Measurements from ENCODE around the gene R3HDM2.

R3HDM2 gene

DNA sequence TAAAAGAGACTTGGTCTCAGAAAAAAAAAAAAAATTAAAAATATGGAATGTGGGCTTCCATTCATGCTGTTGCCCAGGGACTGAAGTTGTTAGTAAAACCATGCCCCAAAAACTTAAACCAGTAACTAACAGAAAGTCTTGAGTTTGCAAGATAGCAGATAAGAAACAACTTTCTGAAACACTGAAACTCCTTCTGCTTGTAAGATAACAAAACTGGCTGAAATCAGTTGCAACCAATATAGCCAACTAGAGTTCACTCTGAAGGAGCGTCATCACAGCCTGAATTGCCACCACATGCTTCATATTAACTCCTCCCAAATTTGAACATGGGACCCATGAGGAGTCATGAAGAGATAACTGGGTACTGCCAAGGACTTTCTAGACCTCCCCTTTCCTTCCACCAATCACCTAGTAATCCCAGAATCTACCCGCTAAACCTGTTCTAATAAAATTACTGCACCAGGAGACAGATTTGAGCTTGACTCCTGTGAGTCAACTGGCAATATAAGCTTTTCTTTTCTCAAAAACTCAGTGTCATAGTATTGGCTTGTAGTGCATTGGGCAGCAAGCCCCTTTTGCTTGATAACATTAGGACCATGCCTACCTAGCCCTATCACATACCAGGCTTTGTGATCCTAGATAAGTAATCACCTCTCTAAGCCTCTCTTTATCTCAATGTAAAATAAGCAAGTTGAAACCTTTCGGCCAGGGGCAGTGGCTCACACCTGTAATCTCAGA, 53.6 kb downstream of the R3HDM2 start:
- peak; percentile 5 for DNase-seq (ENCODE audit: low read depth)
- no peak overlapping the region for H3K4me3 ChIP-seq (ENCODE audit: low read depth, low read length)
- TF ChIP-seq CTCF (IDR thresholded peaks at IDR 0.05; ENCODE audit: insufficient read depth, low read depth, low read length, missing control alignments), result no peak

GRCh38 chr12:57372233-57372632, 58.6 kb downstream of the R3HDM2 start:
- no peak overlapping the region for H3K4me3 ChIP-seq (ENCODE audit: low read depth, low read length)
- DNase-seq (ENCODE audit: low read depth), result no peak
- no peak for TF ChIP-seq CTCF (IDR thresholded peaks at IDR 0.05; ENCODE audit: insufficient read depth, low read depth, low read length, missing control alignments)

GRCh38 chr12:57370696-57371095, 60.1 kb downstream of the R3HDM2 start:
- TF ChIP-seq CTCF (IDR thresholded peaks at IDR 0.05; ENCODE audit: insufficient read depth, low read depth, low read length, missing control alignments), result no peak
- DNase-seq (ENCODE audit: low read depth), result no peak

DNA sequence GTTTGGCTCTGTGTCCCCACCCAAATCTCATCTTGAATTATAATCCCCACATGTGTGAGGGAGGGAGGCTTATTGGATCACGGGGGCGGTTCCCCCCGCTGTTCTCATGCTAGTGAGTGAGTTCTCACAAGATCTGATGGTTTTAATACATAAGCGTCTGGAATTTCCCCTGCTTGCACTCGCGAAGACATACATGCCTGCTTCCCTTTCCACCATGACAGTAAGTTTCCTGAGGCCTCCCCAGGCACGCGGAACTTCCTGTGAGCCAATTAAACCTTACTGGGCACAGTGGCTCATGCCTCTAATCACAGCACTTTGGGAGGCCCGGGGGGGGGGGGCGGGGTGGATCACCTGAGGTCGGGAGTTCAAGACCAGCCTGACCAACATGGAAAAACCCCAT, 60.8 kb downstream of the R3HDM2 start:
- TF ChIP-seq CTCF (IDR thresholded peaks at IDR 0.05; ENCODE audit: insufficient read depth, low read depth, low read length, missing control alignments), result no peak
- H3K4me3 ChIP-seq (ENCODE audit: low read depth, low read length), result no peak overlapping the region
- DNase-seq (ENCODE audit: low read depth), result no peak

More at GRCh38 chr12:57370696-57371095, 60.1 kb downstream of the R3HDM2 start:
- H3K4me3 ChIP-seq (ENCODE audit: low read depth, low read length), result no peak overlapping the region

GRCh38 chr12:57369202-57369601, 61.6 kb downstream of the R3HDM2 start:
- no peak for DNase-seq (ENCODE audit: low read depth)
- H3K4me3 ChIP-seq (ENCODE audit: low read depth, low read length), result no peak overlapping the region
- TF ChIP-seq CTCF (IDR thresholded peaks at IDR 0.05; ENCODE audit: insufficient read depth, low read depth, low read length, missing control alignments), result no peak

DNA sequence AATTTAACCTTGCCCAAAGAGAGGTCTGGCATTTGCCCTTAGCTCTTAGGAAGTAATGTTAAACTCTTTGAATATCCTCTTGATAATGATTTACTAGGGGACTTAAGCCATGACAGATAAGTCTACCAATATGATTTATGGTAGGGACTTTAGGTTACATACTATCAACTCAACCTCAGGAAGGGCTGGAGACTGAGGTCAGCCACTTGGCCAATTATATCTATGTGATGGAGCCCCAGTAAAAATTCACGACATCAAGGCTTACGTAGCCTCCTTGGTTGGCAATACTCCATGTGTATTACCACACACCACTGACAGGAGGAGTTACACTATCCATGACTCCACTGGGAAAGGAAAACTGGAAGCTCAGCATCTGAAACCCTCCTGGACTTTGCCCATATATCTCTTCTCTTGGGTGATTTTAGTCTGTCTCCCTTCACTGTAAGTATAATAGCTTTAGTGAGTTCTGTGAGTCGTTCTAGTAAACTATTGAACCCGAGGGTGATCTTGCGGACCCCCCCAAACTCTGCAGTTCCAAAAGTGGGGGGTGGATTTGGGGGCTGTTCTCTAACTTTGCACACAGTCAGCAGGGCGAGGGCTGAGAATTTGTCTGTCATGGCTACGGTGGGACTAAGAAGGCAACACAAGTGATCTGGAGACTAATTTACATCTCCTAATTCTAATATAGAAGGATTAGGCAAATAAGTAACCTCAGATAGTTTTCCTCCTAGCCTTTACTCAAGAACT, 62.3 kb downstream of the R3HDM2 start:
- DNase-seq (ENCODE audit: low read depth), result no peak
- no peak overlapping the region for H3K4me3 ChIP-seq (ENCODE audit: low read depth, low read length)
- no peak for TF ChIP-seq CTCF (IDR thresholded peaks at IDR 0.05; ENCODE audit: insufficient read depth, low read depth, low read length, missing control alignments)

All from GM12865 (cell line).